Astrocyte of the hippocampus (primary cell): ENCODE measurements around the gene UBE2Q1.

Source experiments
- DNase-seq: peaks from one replicate; pipeline ENCODE4 v3.0.0; 2011; ENCODE audit warnings: low read depth, low spot score

Gene UBE2Q1

GRCh38 chr1:154557939-154558719 is at the start of gene UBE2Q1:
Gene UBE2Q1 (minus strand): TSS chr1:154558662. CDS start chr1:154558553, 109 bp downstream.
- DNase-seq: peak; percentile 51

DNA sequence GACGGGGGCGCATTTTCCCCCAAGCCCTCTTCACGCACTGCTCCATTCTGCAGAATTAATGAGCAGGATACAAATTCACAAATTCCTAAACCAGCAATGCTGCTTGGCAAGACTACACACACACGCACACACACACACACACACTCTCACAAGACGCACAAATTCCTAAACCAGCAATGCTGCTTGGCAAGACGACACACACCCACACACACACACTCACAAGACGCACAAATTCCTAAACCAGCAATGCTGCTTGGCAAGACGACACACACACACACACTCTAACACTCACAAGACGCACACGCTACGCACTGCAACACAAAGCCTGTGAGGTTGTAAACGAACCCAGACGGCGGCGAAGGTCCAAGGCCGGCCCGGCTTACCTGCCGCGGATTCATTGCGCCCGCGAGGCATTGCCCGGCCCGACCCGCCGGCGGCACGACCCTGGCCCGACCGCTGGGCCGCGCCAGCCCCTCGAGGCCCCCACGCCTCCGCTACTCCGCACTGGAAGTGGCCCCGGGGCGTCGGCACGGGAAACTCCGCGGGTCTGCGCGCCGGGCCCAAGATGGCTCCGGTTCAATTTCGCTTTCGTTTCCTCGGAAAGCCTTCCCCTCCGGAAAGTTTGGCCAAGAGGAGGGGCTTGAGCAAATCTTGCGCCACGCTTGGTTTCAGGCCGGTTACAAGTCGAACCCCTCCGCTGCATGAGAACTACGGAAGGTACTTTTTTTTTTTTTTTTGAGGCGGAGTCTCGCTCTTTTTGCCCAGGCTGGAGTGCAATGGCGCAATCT is 49.3 kb upstream of the UBE2Q1 start, which contains the start of gene ADAR:
ADAR (minus strand) TSS at position 578 of the 788 bp plus-strand sequence; CDS start at position 398, 180 bp downstream.
- DNase-seq: peak; percentile 97

DNA sequence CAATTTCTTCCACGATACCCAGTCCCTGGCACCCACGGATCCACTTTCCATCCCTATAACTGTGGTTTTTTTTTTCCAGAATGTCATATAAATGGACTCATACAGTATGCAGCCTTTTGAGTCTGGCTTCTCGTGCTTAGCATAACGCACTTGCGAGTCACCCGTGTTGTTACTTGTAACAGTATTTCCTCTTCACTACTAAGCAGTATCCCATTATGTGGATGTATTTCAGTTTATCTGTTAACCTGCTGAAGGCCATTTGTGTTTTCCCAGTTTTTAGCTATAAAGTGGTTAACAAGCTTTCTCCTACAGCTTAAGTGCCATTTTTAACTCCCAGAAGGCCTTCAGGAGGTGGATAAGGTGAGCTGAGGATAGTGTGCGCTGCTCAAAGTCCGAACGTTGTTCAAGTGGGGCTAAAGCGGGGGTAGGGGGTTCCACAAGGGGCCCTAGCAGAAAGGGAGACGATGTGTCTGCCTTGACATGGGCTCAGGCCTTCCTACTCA is 48.7 kb upstream of the UBE2Q1 start:
- DNase-seq: peak; percentile 55

DNA sequence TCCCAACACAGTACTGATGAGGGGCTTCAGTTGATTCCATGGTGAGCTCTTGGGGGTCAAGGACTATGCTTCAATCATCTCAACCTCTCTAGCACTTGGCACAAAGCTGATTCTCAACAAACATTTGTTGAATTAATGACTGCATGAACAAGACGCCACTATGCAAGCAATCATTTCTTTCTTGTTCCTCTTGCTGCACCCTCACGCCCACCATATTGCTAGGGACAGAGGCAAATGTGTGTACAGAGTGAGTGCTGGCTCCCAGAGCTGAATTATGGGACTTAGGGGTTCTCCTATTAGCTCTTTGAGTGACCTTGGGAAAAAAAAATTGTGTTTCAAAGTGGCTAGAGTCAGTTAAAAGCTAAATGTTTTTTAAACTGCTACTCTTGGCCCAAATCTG is 47.1 kb upstream of the UBE2Q1 start:
- no peak for DNase-seq

DNA sequence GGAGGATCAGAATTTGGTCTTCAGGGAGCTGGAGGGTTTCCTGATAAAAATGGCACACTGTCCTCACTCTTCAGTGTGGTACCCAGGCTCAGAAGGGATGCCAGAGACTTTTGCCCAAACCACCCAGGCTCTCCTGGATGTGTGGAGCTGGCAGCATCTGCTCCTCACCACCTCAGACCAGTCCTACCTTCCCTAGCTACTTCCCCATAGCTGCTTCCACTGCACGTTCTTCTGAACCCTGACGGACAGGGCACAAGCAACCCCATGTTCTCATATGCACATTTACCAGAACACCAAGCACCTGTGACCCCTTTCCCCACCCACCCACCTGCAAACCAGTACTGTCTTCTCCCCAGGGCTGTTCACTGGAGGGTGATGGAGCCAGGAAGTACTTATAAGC is 44.9 kb upstream of the UBE2Q1 start:
- no peak for DNase-seq

DNA sequence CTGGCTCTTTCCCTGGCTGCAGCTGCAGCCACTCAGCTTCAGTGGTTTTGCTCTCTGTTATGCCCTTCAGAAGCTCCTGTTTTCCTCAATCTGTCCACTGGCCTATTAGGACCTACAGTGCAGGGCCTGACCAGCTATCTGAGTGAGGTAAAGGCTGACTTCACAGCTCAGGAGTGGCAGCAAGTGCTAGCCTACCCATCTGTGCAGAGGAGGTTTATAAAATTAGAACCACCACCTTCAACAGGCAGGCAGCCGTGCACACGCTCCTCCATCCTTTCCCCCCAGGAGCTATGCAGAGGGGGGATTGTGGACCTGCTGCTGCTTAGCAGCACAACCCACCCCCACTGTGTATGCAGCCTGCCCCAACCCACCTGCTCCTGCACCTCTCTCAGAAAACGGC is 41.2 kb upstream of the UBE2Q1 start:
- DNase-seq: no peak

DNA sequence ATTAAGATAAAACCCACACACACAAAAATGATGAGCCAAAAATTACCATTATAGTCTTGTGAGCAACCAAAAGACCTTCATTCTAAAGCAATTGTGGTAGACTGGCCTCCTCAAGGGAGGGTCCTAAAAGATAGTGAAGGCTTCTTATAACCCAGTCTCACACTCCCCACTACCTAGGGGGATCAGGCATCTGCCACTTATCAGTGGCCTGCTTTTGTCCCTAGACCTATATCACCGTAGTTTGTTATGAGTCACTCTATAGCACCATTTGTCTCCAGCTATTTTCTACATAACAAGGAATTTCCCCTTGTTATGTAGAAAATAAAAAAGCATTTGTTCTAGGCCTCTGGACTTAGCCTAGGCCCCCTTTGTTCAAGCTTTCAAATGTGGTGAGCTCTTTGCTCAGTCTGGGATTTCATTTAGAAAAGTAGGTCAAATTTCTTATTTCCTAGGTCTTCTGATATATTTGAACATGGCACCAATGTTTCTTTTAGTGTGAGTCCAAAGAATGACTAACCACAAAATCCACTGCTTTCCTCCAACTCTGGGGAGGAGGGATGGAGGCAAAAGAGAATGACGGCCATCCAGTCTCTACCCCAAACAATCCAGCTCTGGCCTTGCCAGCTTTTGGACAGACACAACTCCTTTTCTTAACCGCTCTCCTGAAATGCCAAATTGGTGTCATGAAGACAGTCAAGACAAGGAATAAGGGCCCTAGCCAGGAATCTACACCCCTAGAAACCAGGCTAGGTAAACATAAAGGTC is 40.6 kb upstream of the UBE2Q1 start:
- DNase-seq: peak; percentile 80

DNA sequence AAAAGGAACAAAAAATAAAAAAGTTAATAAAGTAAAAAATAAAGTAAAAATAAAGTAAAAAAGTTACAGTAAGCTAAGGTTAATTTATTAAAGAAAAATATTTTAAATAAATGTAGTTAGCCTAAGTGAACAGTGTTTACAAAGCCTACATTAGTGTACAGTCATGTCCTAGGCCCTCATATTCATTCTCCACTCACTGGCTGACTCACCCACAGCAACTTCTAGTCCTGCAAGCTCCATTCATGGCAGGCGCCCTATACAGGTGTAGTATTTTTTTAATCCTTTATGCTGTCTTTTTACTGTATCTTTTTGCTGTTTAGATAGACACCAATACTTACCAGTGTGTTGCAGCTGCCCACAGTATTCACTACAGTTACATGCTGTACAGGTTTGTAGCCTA is 37.2 kb upstream of the UBE2Q1 start:
- peak; percentile 53 for DNase-seq

DNA sequence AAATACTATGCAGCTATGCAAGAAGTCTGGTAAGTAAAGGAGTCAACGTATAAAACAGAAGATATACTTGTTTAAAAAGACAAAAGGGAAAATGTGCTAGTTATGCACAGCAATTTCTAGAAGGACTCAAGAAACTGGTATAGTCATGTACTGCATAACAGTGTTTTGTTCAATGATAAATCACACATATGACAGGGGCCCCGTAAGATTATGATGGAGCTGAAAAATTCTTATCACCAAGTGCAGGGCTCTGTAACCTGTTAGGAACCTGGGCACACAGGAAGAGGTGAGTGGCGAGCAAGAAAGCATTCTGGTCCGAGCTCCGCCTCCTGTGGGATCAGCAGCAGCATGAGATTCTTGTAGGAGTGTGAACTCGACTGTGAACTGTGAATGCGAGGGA is 36.3 kb upstream of the UBE2Q1 start:
- DNase-seq: no peak

- no peak for DNase-seq
Measured at GRCh38 chr1:154593390-154593789, 34.9 kb upstream of the UBE2Q1 start.

GRCh38 chr1:154591206-154591605 is 32.7 kb upstream of the UBE2Q1 start:
- DNase-seq: no peak

DNA sequence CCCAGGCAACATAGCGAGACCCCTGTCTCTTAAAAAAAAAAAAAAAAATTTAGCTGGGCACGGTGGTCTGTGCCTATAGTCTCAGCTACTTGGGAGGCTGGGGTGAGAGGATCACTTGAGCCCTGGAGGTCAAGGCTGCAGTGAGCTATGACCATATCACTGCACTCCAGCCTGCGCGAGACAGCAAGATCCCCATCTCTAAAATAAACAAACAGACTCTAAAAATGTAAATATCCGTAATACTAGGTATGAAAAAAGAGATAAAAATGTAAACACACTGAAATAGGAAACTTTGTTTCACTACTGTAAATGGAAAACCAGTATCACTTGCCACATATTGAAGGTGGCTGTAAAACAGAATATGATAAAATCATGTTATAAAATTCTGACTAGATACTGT is 32.3 kb upstream of the UBE2Q1 start:
- DNase-seq: no peak

DNA sequence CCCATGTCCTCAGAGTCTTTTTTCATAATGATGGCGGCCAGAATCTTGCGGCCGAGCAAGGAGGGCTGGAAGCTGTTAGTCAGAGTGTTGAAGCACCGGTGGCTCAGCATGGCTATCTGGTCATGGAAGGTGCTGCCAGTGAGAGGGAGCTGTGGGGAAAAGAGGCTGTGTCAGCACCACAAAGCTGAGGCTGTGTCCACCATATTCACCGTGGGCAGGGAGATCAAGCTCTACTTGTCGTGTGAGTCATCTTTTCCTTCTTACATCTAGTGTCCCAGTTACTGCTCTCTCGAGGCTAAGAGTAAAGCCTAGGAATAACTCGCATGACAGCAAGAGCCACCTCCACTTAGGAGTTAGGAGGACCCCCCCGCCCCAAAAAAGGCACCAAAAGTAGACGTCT is 31.3 kb upstream of the UBE2Q1 start:
- no peak for DNase-seq

DNA sequence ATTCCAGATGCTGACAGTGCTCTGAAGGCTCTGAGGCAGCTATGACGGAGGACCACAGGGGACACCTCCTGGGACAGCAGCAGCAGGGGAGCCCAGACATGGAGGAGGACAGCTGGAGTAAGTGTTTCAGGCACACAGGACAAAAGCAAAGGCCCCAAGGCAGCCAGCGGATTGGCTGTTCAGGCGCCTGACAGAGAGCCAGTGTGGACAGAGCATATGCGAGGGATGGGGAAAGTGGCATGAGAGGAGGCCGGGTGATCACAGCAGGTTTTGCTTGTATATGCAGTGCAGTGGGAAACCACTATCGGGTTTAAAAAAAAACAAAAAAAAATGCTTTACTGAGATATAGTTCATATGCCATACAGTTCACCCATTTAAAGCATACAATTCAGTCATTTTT is 28.2 kb upstream of the UBE2Q1 start:
- no peak for DNase-seq

GRCh38 chr1:154586231-154586630 is 27.8 kb upstream of the UBE2Q1 start:
- DNase-seq: peak; percentile 53

DNA sequence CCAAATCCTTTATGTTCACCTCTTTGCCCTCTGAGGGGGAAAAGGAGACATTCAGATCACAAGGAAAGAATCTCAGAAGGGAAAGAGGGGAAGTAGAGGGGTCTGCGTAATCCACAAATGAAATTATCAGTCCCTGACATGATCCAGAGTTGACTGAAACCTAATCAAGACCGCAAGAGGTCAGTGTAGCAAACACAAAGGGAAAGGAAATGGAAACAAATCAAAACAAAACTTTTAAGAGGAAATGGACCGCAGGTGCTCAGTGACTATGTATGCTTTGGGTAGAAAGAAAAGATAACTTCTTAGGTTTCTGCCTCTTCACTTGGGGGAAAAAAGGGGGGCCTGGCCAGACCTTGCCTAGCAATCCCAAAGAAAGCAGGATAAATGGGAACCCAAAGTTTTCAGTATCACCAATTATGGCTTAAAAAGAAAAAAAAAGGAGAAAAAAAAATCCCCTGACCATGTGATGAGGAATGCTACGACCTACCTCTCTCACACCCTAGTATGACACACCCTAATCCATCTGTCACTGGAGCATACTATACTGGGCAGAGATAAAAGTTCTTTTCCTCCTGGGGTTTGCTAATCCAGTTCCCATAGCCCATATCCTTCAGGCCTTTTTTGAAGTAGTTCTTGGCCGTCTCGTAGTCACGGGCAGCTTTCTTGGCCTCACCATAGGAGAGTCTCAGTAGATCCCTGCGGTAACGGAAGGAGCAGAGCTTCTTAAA is 26.0 kb upstream of the UBE2Q1 start:
- DNase-seq: no peak

GRCh38 chr1:154583773-154584172 is 25.3 kb upstream of the UBE2Q1 start:
- DNase-seq: peak; percentile 42

GRCh38 chr1:154582885-154583284 is 24.4 kb upstream of the UBE2Q1 start:
- DNase-seq: no peak

GRCh38 chr1:154581766-154582165 is 23.3 kb upstream of the UBE2Q1 start:
- no peak for DNase-seq

DNA sequence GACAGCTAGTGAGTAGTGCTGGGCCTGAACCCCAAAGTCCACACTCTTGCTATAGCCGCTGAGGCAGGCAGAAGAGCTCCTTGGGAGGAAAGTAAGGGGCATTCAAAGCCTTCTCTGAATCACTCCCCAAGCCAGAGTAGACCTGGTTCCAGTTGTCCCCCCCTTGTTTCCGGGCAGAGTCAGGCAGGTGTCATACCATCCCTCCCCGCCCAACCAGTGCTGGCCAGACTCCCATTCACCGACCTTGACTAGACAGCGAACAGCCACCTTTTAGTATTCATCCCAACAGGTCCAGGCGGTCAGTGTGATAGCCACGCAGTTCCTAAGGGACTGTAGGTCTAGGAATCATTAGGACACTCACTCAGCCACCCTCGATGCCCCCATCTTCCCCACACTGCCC is 20.9 kb upstream of the UBE2Q1 start:
- no peak for DNase-seq

GRCh38 chr1:154578058-154578418 is 19.6 kb upstream of the UBE2Q1 start:
- DNase-seq: no peak
